A549 (cell line): ENCODE results near the gene BASP1.
"Not testable (repeated sequence)": the region's sequence is repeated elsewhere in the genome, so short reads cannot be mapped to it uniquely, and the experiment has no call there.

Experiments used
- BCL3 ChIP-seq: fragments of >200 bp; sonication (Bioruptor Twin); formaldehyde crosslinking; IDR thresholded peaks from 3 replicates; pipeline ENCODE4 v1.6.1; 2016
- HDAC2 ChIP-seq: fragments of 200-600 bp; sonication (generic); IDR thresholded peaks from 2 replicates; pipeline ENCODE4 v1.6.1; 2016
- HOXA7 ChIP-seq: fragments of 250-450 bp; sonication (Bioruptor Pico); IDR thresholded peaks from 2 replicates; pipeline ENCODE4 v1.5.0; 2020; ENCODE audit warnings: mild to moderate bottlenecking, moderate library complexity
- MYC ChIP-seq: IDR thresholded peaks from 2 replicates; pipeline ENCODE4 v1.6.1; 2012; ENCODE audit warnings: mild to moderate bottlenecking, inconsistent platforms, low read length, improper control_type of control experiment, borderline replicate concordance
- PBX3 ChIP-seq: IDR thresholded peaks from 2 replicates; pipeline ENCODE4 v1.6.1; 2012
- POLR2A ChIP-seq: IDR thresholded peaks from 2 replicates; pipeline ENCODE4 v1.6.1; 2012; ENCODE audit warnings: mild to moderate bottlenecking, low read length
- REST ChIP-seq: fragments of 200-600 bp; sonication (generic); IDR thresholded peaks from 2 replicates; pipeline ENCODE4 v1.6.1; 2016; ENCODE audit warnings: antibody characterized with exemption, mild to moderate bottlenecking, moderate library complexity
- RFX5 ChIP-seq: fragments of 450-650 bp; IDR thresholded peaks from 2 replicates; pipeline ENCODE4 v1.7.1; 2014; ENCODE audit warnings: antibody characterized with exemption, mild to moderate bottlenecking, moderate library complexity
- TF ChIP-seq, protein P1 (sequence below): fragments of >200 bp; sonication (Bioruptor Twin); formaldehyde crosslinking; IDR thresholded peaks from 3 replicates; pipeline ENCODE4 v1.5.1; 2016
- TF ChIP-seq, protein P2 (sequence below): fragments of 150-350 bp; IDR thresholded peaks from 2 replicates; pipeline ENCODE4 v1.6.1; 2014; ENCODE audit warnings: low read depth, mild to moderate bottlenecking, low read length
- TF ChIP-seq, protein P3 (sequence below): IDR thresholded peaks from 2 replicates; pipeline ENCODE4 v1.6.1; 2012; ENCODE audit warnings: low read depth, borderline replicate concordance

GRCh38 chr5:17311811-17312210 is 94.4 kb downstream of the BASP1 start:
- TF ChIP-seq, protein P1, sequence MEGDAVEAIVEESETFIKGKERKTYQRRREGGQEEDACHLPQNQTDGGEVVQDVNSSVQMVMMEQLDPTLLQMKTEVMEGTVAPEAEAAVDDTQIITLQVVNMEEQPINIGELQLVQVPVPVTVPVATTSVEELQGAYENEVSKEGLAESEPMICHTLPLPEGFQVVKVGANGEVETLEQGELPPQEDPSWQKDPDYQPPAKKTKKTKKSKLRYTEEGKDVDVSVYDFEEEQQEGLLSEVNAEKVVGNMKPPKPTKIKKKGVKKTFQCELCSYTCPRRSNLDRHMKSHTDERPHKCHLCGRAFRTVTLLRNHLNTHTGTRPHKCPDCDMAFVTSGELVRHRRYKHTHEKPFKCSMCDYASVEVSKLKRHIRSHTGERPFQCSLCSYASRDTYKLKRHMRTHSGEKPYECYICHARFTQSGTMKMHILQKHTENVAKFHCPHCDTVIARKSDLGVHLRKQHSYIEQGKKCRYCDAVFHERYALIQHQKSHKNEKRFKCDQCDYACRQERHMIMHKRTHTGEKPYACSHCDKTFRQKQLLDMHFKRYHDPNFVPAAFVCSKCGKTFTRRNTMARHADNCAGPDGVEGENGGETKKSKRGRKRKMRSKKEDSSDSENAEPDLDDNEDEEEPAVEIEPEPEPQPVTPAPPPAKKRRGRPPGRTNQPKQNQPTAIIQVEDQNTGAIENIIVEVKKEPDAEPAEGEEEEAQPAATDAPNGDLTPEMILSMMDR: not testable (repeated sequence)
- TF ChIP-seq, protein P2, sequence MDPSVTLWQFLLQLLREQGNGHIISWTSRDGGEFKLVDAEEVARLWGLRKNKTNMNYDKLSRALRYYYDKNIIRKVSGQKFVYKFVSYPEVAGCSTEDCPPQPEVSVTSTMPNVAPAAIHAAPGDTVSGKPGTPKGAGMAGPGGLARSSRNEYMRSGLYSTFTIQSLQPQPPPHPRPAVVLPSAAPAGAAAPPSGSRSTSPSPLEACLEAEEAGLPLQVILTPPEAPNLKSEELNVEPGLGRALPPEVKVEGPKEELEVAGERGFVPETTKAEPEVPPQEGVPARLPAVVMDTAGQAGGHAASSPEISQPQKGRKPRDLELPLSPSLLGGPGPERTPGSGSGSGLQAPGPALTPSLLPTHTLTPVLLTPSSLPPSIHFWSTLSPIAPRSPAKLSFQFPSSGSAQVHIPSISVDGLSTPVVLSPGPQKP: not testable (repeated sequence)
- not testable (repeated sequence) for TF ChIP-seq HDAC2; BCL3; PBX3; MYC; RFX5; REST; POLR2A; HOXA7 (CRISPR knock-in tag)
- TF ChIP-seq, protein P3, sequence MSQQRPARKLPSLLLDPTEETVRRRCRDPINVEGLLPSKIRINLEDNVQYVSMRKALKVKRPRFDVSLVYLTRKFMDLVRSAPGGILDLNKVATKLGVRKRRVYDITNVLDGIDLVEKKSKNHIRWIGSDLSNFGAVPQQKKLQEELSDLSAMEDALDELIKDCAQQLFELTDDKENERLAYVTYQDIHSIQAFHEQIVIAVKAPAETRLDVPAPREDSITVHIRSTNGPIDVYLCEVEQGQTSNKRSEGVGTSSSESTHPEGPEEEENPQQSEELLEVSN: not testable (repeated sequence)
